NCI-H2171 (cell line): ENCODE measurements around the gene NOP16.

Experiments
- DNase-seq: peaks from one replicate; lab custom pipeline; 2025; lab: John Stamatoyannopoulos, UW

Gene NOP16, protein sequence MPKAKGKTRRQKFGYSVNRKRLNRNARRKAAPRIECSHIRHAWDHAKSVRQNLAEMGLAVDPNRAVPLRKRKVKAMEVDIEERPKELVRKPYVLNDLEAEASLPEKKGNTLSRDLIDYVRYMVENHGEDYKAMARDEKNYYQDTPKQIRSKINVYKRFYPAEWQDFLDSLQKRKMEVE

DNA sequence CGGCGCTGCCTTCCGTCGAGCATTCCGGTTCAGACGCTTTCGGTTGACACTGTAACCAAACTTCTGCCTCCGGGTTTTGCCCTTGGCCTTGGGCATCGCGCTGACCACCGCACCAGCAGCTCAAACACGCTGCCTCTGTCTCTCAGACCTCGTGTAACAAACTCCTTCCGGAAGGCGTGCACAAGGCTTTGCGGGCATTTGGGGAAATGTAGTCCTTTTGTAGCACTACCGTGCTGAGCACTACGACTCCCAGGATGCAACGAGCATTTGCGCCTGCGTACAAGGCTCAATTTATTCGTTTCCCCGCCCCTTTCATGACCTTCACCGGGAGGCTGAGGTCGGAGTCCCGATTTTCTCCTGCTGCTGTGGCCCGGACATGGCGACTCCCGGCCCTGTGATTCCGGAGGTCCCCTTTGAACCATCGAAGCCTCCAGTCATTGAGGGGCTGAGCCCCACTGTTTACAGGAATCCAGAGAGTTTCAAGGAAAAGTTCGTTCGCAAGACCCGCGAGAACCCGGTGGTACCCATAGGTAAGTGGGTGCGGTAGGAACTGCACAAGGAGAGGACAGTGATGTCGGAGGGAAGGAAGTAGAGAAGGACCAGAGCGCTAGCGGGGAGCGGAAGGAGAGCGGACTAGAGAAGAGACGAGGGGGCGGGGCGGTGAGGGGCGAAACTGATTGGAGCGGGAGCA, at the start of gene NOP16, which contains the start of gene HIGD2A:
TSS of gene NOP16 (minus strand) at position 155 of the 691 bp plus-strand sequence. CDS start at position 96, 59 bp downstream.
TSS of gene HIGD2A (plus strand) at position 308 of the 691 bp plus-strand sequence. CDS start at position 377, 69 bp downstream.
- peak; percentile 92 for DNase-seq

GRCh38 chr5:176436656-176437055, 48.3 kb upstream of the NOP16 start:
- DNase-seq = no peak

- no peak for DNase-seq
Observed at GRCh38 chr5:176432707-176433106, 44.3 kb upstream of the NOP16 start.

DNA sequence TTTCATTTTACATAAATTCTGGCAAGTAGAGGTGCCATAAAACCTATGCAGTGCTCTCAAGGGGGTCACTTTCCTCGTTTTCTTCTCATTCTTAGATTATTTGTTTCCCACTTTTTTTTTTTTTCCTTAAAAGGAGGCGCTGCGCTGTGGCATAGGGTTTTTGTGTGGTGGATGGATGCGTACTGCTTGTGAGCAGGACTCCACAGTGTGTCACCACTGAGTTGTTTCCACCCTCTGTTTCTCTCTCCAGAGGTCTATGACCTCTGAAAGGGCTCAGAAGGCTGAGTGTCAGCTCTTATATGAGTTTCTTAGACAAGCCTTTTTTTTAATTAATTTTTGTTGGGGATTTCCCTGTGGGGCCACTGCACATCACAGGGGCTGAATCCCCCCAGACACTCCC, 41.6 kb upstream of the NOP16 start:
- no peak for DNase-seq

DNA sequence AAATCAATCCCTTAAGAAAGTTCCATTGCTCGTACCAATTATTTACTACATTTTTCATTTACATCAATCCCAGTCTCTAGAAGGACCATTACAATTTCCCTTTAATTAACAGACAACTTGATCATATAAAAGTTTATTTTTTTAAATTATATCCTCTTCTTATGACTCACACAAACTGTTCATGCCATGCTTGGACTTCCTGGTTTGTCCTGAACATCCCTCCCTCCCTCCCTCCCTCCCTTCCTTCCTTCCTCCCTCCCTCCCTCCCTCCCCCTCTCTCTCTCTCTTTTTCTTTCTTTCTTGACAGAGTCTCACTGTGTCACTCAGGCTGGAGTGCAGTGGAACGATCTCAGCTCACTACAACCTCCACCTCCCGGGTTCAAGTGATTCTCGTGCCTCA, 39.6 kb upstream of the NOP16 start:
- no peak for DNase-seq

- no peak for DNase-seq
Observed at GRCh38 chr5:176426876-176427275, 38.5 kb upstream of the NOP16 start.

- no peak for DNase-seq
Observed at GRCh38 chr5:176425791-176426190, 37.4 kb upstream of the NOP16 start.

- no peak for DNase-seq
Observed at GRCh38 chr5:176425138-176425537, 36.7 kb upstream of the NOP16 start.

- no peak for DNase-seq
Observed at GRCh38 chr5:176424181-176424580, 35.8 kb upstream of the NOP16 start.

GRCh38 chr5:176420972-176421544, 32.7 kb upstream of the NOP16 start:
- DNase-seq = no peak

GRCh38 chr5:176420086-176420485, 31.7 kb upstream of the NOP16 start:
- DNase-seq = no peak

DNA sequence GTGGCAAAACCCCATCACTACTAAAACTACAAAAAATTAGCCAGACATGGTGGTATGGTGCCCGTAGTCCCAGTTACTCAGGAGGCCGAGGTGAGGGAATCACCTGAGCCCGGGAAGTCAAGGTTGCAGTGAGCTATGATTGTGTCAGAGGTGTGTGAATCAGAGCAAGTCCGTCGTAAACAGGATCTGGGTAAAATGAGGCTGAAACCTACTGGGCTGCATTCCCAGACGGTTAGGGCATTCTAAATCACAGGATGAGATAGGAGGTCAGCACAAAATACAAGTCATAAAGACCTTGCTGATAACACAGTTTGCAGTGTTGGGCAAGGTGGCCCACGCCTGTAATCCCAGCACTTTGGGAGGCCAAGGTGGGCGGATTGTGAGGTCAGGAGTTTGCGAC, 29.9 kb upstream of the NOP16 start:
- no peak for DNase-seq

DNA sequence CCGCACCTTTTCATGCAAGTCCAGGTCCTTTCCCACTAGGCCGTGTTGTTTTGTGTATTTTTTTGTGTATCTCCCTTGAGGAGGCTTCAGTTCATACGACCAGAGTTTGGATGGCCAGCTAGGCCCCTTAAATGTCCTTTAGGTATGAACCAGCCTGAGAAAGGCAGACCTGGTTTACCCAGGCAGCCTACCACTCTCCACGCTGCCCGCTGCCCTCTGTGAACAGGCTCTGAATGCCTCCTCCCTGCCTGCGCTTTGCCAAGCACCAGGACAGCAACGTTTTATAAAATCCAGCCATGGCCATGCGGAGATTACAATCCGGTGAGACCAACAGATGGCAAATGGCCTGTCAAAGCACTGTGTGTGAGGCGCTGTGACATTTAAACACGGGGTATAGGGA, 28.6 kb upstream of the NOP16 start:
- no peak for DNase-seq

- peak; percentile 55 for DNase-seq
Observed at GRCh38 chr5:176415952-176416924, 27.8 kb upstream of the NOP16 start, which contains the start of gene CLTB. Gene CLTB, minus strand, starts transcription at chr5:176416539. Its CDS starts 176 bp downstream, at chr5:176416363.

- DNase-seq = no peak
Observed at GRCh38 chr5:176415240-176415951, 27.0 kb upstream of the NOP16 start.

DNA sequence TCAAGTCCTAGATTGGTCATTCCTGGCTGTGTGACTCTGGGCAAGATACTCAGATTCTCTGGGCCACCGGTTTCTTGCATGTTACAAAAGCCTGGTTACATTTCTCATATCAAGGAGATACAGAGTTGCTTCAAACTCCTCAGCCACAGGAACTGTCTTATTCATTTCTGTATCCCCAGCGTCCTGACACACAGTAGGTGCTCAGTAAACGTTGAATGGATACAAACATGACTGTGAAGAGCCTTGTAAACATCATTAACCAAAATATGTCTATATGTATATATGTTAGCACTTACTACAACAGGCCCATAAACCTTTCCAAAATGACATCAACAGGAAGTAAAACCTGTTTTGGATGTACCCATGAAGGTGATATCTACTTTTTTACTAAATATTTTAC, 26.3 kb upstream of the NOP16 start:
- DNase-seq = no peak

- no peak for DNase-seq
Observed at GRCh38 chr5:176413709-176414191, 25.4 kb upstream of the NOP16 start.

DNA sequence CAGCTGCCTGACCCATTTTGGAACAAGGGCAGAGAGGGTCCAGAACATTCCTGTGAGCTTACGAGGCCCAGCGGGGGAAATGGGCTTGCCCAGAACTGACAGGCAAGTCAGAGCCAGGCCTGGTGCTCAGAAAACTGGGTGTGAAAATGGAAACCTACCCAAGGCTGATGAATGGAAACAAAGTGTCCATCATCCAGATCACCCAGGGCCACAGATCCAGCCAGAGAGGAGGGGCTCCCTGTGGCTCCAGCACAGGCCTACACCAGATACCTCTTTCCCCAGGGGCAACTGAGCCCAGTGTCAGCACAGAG, 24.8 kb upstream of the NOP16 start:
- no peak for DNase-seq

- no peak for DNase-seq
Observed at GRCh38 chr5:176412517-176413254, 24.3 kb upstream of the NOP16 start.

DNA sequence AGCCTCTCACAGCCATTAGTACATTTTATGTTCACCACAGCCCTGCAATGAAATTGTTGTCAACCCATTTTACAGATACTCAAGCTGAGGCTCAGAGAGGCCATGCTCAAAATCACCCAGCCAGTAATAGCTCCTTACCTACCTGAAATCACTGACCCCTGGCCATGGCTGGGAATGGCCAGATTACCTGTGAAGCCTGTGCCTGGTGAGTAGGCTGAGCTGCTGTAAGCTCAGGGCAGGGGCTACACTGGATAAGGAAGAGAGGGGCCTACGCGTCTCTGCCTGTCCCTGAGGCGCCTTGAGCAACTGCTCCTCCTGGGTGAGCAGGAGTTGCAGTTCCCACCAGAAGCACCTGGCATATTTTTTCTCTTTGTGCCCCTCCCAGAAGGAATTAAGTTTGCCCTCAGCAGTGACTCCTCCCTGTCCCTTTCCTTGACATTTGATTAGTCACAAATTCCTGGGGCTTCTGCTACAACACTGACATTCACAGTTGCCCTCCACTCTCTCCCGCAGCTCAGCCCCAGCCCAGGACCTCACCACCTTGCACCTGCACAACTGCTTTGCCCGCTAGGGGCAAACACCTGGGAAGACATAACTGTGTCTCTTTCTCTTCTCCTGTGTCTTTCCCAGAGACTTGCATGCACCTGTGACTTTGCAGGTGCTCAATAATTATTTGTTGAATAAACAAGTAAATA, 22.2 kb upstream of the NOP16 start:
- no peak for DNase-seq
